OCI-LY7 (cell line): ENCODE results near the gene FIP1L1.
"Not testable (repeated sequence)": the region's sequence is repeated elsewhere in the genome, so short reads cannot be mapped to it uniquely, and the experiment has no call there.

Experiments
- EZH2phosphoT487 ChIP-seq: fragments of 200-600 bp; sonication (generic); IDR thresholded peaks from 2 replicates; pipeline ENCODE4 v1.6.1; 2018; ENCODE audit warnings: low read depth, borderline replicate concordance, mild to moderate bottlenecking, mixed run types, antibody characterized with exemption, low read length, moderate library complexity, mixed read lengths
- TF ChIP-seq, protein P1 (sequence below): fragments of 200-600 bp; sonication (generic); conservative IDR thresholded peaks from 2 replicates; pipeline ENCODE4 v1.5.1; 2014; ENCODE audit warnings: mild to moderate bottlenecking, antibody characterized with exemption, low read length, moderate library complexity, mixed read lengths

DNA sequence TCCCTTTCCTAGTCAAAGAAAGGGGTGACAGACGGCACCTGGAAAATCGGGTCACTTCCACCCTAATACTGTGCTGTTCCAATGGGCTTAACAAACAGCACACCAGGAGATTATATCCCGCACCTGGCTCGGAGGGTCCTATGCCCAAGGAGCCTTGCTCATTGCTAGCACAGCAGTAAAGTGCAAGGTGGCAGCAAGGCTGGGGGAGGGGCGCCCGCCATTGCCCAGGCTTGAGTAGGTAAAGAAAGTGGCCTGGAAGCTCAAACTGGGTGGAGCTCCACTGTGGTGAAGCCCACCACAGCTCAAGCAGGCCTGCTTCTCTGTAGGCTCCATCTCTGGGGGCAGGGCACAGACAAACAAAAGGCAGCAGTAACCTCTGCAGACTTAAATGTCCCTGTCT lies 89.1 kb downstream of the FIP1L1 start:
- TF ChIP-seq, protein P1, sequence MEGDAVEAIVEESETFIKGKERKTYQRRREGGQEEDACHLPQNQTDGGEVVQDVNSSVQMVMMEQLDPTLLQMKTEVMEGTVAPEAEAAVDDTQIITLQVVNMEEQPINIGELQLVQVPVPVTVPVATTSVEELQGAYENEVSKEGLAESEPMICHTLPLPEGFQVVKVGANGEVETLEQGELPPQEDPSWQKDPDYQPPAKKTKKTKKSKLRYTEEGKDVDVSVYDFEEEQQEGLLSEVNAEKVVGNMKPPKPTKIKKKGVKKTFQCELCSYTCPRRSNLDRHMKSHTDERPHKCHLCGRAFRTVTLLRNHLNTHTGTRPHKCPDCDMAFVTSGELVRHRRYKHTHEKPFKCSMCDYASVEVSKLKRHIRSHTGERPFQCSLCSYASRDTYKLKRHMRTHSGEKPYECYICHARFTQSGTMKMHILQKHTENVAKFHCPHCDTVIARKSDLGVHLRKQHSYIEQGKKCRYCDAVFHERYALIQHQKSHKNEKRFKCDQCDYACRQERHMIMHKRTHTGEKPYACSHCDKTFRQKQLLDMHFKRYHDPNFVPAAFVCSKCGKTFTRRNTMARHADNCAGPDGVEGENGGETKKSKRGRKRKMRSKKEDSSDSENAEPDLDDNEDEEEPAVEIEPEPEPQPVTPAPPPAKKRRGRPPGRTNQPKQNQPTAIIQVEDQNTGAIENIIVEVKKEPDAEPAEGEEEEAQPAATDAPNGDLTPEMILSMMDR = not testable (repeated sequence)
- not testable (repeated sequence) for TF ChIP-seq EZH2phosphoT487
